ENCODE data around the gene ARFGEF3. TPM values are rescaled to one million over a fixed set of nuclear protein-coding genes. Genes with fewer than 3 reads are reported as not detected.

The ARFGEF3 gene
- total RNA-seq, 2 experiments from 2014 or later, result 0.72 TPM

DNA sequence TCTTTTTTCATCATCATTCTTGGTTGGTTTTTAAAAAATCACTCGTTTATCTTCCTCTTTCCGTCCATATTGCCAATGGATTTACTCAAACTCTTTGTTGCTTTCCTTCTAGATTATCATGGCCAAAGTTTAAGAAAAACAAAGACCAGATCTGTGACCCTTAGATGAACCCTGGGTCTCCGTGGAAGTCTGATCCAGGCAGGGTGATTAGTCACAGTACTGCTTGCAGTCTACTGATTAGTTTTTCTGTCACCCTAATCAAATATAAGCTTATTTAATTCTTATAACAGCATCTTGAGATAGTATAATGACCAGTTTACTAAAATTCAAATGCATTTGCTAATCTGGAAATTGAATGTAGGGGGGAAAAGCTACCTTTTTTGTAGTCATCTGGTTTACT is 210.0 kb downstream of the ARFGEF3 start:
- Mint-ChIP-seq H3K36me3 (ENCODE audit: low read depth) (no peaks in the 10 kb centered on the region), H3K9me3 (peaks cover 3% of the 10 kb centered on the region), H3K27me3 (ENCODE audit: low read depth) (peaks cover 5% of the 10 kb centered on the region), H3K27ac (no peak overlapping the region), H3K4me3 (no peak overlapping the region), H3K4me1 (ENCODE audit: low read depth) (peaks cover 2% of the 10 kb centered on the region)
- CTCF ChIA-PET, result no interaction called here
- no peak for DNase-seq
- intact Hi-C loops (cut with micrococcal nuclease), result loop anchor here (1.0 kb wide), 1 partner anchor 33 kb away; the partner anchor contains the start of gene HEBP2

DNA sequence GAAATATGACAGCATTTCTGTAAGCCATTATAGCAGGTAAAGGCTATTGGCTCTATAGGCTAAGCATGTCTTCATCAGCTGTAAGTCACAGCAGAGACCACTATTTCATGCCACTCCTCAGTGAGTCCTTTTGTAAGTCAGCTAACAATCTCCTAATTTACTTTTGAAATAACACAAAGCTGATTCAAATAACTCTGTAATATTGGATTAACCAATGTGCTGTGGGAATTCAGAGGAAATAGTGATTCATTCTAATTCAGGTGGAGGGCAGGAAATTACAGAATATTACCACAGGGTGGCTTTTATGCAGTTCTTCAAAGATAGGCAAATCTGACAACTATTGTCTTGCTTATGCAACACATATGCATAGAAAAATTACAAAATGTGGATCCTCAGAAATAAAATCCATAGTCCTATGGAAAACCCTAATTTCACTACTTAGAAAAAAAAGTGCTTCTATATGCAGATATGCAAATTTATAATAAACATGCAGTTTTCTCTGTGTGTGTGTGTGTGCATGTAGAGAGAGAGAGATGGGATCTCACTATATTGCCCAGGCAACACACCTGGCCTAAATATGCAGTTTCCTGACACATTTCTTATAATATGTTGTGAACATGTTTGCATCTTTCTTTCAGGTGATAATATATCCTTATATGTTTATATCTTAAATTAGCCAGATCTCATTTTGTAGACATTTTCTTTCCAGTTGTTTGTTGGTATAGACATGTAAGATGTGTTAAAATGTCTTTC is 211.1 kb downstream of the ARFGEF3 start:
- Mint-ChIP-seq H3K4me1 (ENCODE audit: low read depth) (peaks cover 2% of the 10 kb centered on the region), H3K4me3 (no peak overlapping the region), H3K27ac (no peak overlapping the region), H3K9me3 (no peaks in the 10 kb centered on the region), H3K36me3 (ENCODE audit: low read depth) (no peaks in the 10 kb centered on the region), H3K27me3 (ENCODE audit: low read depth) (no peaks in the 10 kb centered on the region)
- DNase-seq, result no peak
- CTCF ChIA-PET, result interaction anchor here (0.7 to 0.8 kb wide), 2 partner anchors 12 to 154 kb away, joined by 4 to 5 read pairs; no protein-coding TSS in a partner anchor
- intact Hi-C loops (cut with micrococcal nuclease), result loop anchor here (1.0 kb wide), 1 partner anchor 31 kb away; the partner anchor contains the start of gene HEBP2

DNA sequence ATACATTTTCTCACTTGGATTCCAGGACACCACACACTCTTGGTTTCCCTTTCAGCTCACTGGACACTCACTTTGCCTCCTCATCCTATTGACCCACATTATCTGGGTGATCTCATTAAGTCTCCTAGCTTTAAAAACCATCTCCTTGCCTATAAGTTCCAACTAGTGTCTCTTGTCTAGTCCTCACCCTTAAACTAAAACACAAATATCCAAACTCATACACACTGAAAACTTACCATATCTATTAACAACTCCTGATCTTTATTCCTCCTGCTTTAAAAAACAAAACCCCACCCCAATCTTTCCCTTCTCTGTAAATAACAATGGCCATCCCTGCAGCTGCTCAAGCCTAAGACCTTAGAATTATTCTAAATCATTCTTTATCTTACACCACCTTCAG is 212.5 kb downstream of the ARFGEF3 start:
- intact Hi-C loops (cut with micrococcal nuclease), result no loop called here
- CTCF ChIA-PET, result interaction anchor here (0.7 kb wide), 1 partner anchor 28 kb away, joined by 5 read pairs; no protein-coding TSS in a partner anchor

DNA sequence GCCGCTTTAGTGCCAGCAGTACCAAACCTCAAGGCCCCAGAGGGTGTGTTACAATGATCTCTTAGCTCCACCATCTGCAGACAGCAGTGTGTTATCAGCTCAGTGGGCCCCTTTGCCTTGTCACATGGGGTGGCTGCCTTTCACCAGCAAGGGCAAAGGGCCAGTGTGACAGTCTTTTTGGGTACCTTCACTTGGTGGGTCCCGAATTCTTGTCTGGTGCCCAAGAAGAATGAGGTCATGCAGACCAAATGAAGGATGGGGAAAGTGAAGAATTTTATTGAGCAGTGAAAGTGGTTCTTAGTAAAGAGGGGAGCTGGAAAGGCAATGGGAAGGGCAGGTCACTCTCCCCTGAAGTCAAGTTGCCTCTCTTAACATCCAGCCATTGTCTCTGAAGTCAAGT is 213.1 kb downstream of the ARFGEF3 start:
- H3K9me3 Mint-ChIP-seq, result no peaks in the 10 kb centered on the region
- no peaks in the 10 kb centered on the region for H3K36me3 Mint-ChIP-seq (ENCODE audit: low read depth)
- no peaks in the 10 kb centered on the region for H3K27me3 Mint-ChIP-seq (ENCODE audit: low read depth)
- H3K4me3 Mint-ChIP-seq, result no peak overlapping the region
- H3K27ac Mint-ChIP-seq, result no peak overlapping the region
- no peak for DNase-seq
- peaks cover 2% of the 10 kb centered on the region for H3K4me1 Mint-ChIP-seq (ENCODE audit: low read depth)
- CTCF ChIA-PET, result no interaction called here
- intact Hi-C loops (cut with micrococcal nuclease), result no loop called here

More for the DNA sequence above, 212.5 kb downstream of the ARFGEF3 start:
- Mint-ChIP-seq H3K27me3 (ENCODE audit: low read depth) (no peaks in the 10 kb centered on the region), H3K9me3 (no peaks in the 10 kb centered on the region), H3K4me1 (ENCODE audit: low read depth) (peaks cover 2% of the 10 kb centered on the region), H3K36me3 (ENCODE audit: low read depth) (no peaks in the 10 kb centered on the region), H3K4me3 (no peak overlapping the region), H3K27ac (no peak overlapping the region)
- no peak for DNase-seq

DNA sequence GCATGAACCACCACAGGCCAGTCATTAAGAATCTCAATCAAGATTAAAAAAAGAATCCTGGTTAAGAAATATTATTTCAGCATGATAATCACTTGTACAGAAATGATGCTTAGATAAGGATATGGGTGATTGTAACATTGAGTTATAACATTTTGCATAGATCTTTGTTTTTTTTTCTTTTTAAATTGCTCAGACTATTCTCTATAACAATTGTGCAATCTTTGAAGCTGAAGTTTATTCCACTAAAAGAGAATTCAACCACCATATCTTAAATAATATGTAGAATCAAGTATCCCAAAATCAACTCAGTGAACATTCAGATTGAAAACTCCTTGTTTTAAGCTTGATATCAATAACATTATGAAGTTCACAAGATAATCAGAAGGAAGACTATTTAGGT is 215.3 kb downstream of the ARFGEF3 start:
- Mint-ChIP-seq H3K9me3 (no peaks in the 10 kb centered on the region), H3K27me3 (ENCODE audit: low read depth) (no peaks in the 10 kb centered on the region), H3K4me3 (no peak overlapping the region), H3K27ac (no peak overlapping the region), H3K36me3 (ENCODE audit: low read depth) (no peaks in the 10 kb centered on the region), H3K4me1 (ENCODE audit: low read depth) (peaks cover 2% of the 10 kb centered on the region)
- intact Hi-C loops (cut with micrococcal nuclease), result no loop called here
- DNase-seq, result no peak
- CTCF ChIA-PET, result interaction anchor here (0.7 kb wide), 1 partner anchor 238 kb away, joined by 4 read pairs; no protein-coding TSS in a partner anchor

DNA sequence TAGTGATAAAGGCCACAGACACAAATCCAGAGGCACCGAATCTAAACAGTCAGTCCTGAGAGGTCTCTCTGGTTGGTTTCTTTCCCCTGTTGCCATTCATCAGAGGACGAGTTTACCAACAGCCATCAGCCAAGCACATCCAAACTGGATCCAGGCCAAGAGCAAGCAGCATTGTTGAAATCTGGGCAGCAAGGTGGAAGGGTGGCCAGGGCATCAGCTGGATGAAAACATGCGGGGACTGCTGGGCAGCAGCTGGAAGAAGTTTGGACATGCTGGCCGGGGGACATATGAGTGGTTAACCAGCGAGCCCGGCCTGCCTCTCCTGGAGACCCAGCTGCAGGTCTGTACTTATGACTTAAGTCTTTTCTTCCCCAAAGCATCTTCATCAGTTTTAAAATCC is 216.1 kb downstream of the ARFGEF3 start, which contains the start of gene SMIM28:
SMIM28 (plus strand) TSS at position 62 of the 400 bp plus-strand sequence; CDS start at position 230, 168 bp downstream.
- DNase-seq, result no peak
- no peaks in the 10 kb centered on the region for H3K27me3 Mint-ChIP-seq (ENCODE audit: low read depth)
- H3K9me3 Mint-ChIP-seq, result no peaks in the 10 kb centered on the region
- intact Hi-C loops (cut with micrococcal nuclease), result no loop called here
- no peak within 1 kb of the TSS for H3K27ac Mint-ChIP-seq
- H3K4me1 Mint-ChIP-seq (ENCODE audit: low read depth), result no peaks in the 10 kb centered on the region
- CTCF ChIA-PET, result no interaction called here
- H3K4me3 Mint-ChIP-seq, result no peak within 1 kb of the TSS
- H3K36me3 Mint-ChIP-seq (ENCODE audit: low read depth), result no peaks in the 10 kb centered on the region

DNA sequence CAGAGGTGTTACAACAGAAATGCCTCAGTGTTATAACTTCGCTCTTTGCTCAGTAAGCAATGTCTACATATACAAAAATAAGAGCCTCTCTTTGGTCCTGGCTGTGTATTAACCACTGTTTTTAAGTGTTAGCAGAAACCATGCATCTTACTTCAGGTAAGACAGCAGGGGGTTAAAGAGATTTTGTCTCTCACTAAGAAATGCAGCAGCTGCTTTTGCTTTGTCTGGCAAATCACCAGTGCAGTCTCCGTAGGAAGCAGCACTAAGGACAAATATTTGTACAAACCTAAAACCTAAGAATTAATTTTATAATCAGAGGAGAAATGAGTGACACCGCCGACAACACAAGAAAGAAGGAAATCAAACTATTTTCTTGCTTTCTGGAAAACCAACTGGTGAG is 216.7 kb downstream of the ARFGEF3 start:
- Mint-ChIP-seq H3K4me3 (no peak overlapping the region), H3K27me3 (ENCODE audit: low read depth) (no peaks in the 10 kb centered on the region), H3K27ac (no peak overlapping the region), H3K36me3 (ENCODE audit: low read depth) (no peaks in the 10 kb centered on the region), H3K4me1 (ENCODE audit: low read depth) (no peaks in the 10 kb centered on the region), H3K9me3 (no peaks in the 10 kb centered on the region)
- CTCF ChIA-PET, result no interaction called here
- no peak for DNase-seq
- intact Hi-C loops (cut with micrococcal nuclease), result no loop called here

DNA sequence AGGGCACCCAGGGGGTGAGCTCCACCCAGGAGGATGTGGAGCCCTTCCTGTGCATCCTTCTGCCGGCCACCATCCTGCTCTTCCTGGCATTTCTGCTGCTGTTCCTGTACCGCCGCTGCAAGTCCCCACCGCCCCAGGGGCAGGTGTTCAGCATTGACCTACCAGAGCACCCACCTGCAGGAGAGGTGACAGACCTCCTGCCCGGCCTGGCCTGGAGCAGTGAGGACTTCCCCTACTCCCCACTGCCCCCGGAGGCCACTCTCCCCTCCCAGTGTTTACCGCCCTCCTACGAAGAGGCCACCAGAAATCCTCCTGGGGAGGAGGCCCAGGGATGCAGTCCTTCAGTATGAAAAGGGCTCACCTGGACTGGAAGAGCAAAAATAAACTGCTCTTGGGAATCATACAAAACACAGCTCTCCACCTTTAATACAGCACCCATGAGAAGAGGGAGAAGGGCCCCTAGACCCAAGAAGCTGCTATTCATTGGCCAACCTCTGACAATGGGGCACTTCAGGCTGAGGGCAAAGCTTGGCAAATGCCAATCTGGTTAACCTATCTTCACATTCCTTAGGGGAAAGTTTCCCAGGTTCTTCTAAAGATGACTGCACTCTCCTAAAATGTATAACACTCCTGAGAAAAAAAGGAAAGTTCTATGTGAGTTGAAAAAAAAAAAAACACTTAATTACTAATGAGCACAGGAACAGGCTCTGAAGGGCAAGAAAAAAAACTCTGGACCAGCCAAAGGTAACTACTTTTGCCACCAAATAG is 220.9 kb downstream of the ARFGEF3 start:
- DNase-seq, result no peak
- Mint-ChIP-seq H3K4me3 (no peak overlapping the region), H3K4me1 (ENCODE audit: low read depth) (no peaks in the 10 kb centered on the region), H3K9me3 (no peaks in the 10 kb centered on the region), H3K36me3 (ENCODE audit: low read depth) (no peaks in the 10 kb centered on the region), H3K27me3 (ENCODE audit: low read depth) (no peaks in the 10 kb centered on the region), H3K27ac (no peak overlapping the region)
- CTCF ChIA-PET, result interaction anchor here (1.1 kb wide), 1 partner anchor 267 kb away, joined by 4 read pairs; no protein-coding TSS in a partner anchor
- intact Hi-C loops (cut with micrococcal nuclease), result no loop called here

DNA sequence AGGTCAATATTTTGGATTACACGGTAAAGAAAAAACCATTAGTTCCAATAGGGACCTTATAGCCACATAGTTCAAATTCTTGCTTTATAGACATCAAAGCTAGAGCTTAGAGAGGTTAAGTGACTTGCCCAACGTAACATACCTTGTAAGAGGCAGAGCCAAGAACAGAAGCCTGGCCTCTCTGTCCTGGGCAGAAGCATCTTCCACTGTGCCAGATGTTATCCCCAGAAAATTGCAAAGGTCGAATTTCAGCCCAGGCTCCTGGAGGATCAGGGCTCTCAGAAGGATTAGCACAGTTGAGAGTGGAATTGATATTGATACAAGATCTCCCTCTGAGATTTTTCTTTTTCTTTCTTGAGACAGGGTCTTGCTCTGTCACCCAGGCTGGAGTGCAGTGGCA is 222.0 kb downstream of the ARFGEF3 start:
- DNase-seq, result no peak
- no peak overlapping the region for H3K4me3 Mint-ChIP-seq
- no peaks in the 10 kb centered on the region for H3K9me3 Mint-ChIP-seq
- H3K27ac Mint-ChIP-seq, result no peak overlapping the region
- no peaks in the 10 kb centered on the region for H3K36me3 Mint-ChIP-seq (ENCODE audit: low read depth)
- no peaks in the 10 kb centered on the region for H3K4me1 Mint-ChIP-seq (ENCODE audit: low read depth)
- intact Hi-C loops (cut with micrococcal nuclease), result no loop called here
- CTCF ChIA-PET, result interaction anchor here (1.1 kb wide), 1 partner anchor 268 kb away, joined by 4 read pairs; no protein-coding TSS in a partner anchor
- H3K27me3 Mint-ChIP-seq (ENCODE audit: low read depth), result no peaks in the 10 kb centered on the region

DNA sequence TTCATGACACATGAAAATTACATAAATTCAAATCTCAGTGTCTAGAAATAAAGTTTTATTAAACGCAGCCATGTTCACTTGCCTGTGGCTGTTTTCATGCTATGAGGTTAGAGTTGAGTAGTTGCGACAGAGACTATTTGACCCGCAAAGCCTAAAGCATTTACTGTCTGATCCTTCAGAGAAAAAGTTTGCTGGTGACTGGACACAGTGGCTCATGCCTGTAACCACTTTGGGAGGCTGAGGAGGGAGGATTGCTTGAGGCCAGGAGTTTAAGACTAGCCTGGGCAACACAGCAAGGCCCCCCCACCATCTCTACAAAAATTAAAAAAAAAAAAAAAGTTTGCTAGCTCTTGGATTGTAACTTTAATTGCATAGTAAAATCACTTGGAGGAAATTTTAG is 225.2 kb downstream of the ARFGEF3 start:
- intact Hi-C loops (cut with micrococcal nuclease), result no loop called here
- Mint-ChIP-seq H3K36me3 (ENCODE audit: low read depth) (no peaks in the 10 kb centered on the region), H3K4me3 (no peak overlapping the region), H3K4me1 (ENCODE audit: low read depth) (no peaks in the 10 kb centered on the region), H3K27ac (no peak overlapping the region), H3K27me3 (ENCODE audit: low read depth) (no peaks in the 10 kb centered on the region), H3K9me3 (no peaks in the 10 kb centered on the region)
- no peak for DNase-seq
- CTCF ChIA-PET, result no interaction called here

DNA sequence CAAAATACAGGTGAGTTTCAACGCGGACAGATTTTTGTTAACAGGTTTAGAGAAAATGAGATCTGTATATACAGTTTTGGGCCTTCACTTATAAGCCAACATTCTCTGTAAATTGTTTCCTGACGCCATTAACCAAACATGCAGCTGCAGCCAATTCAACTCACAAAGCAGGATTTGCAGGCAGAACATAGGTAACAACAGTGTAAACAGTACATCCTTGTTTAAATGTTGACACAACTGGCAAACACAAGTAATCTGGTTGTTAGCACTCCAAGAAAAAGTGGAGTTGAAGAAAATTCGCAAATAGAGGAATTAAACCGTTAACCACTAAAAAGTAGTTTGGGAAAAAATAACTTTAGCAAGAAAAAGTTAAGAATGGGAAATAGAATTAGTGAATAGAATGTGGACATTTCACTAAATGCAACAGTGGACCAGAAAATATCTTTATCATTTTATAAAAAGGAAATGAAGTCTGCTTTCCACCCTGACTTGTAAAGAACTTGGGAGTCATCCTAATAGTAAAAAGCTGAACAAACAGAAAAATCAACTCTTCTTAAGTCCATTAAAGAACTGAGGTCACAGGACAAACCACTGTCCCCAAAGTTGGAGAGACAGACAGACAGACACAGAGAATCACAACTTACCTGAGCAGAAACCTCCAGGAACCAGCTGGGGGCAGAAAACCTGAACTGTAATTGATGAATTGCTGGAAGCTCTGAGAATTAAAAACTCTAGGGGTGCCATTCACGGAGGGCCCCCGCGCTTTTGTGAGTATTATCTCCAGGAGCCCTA is 226.0 kb downstream of the ARFGEF3 start:
- H3K27ac Mint-ChIP-seq, result no peak overlapping the region
- intact Hi-C loops (cut with micrococcal nuclease), result no loop called here
- no peaks in the 10 kb centered on the region for H3K4me1 Mint-ChIP-seq (ENCODE audit: low read depth)
- no peak for DNase-seq
- no peak overlapping the region for H3K4me3 Mint-ChIP-seq
- H3K9me3 Mint-ChIP-seq, result no peaks in the 10 kb centered on the region
- CTCF ChIA-PET, result no interaction called here
- H3K36me3 Mint-ChIP-seq (ENCODE audit: low read depth), result no peaks in the 10 kb centered on the region
- H3K27me3 Mint-ChIP-seq (ENCODE audit: low read depth), result no peaks in the 10 kb centered on the region

DNA sequence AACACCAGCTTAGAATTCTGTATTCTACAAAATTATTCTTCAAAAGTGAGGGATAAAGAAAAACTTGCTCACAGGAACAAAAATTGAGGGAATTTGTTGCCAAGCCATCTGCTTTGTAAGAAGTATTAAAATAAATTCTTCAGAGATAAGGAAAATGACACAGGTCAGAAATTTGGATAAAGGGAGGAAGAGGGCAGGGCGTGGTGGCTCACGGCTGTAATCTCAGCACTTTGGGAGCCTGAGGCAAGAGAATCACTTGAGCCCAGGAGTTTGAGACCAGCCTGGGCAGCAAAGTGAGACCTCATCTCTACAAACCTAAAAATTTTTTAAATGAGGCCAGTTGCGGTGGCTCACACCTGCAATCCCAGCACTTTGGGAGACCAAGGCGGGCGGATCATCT is 227.8 kb downstream of the ARFGEF3 start:
- no peaks in the 10 kb centered on the region for H3K36me3 Mint-ChIP-seq (ENCODE audit: low read depth)
- DNase-seq, result no peak
- H3K27ac Mint-ChIP-seq, result no peak overlapping the region
- intact Hi-C loops (cut with micrococcal nuclease), result no loop called here
- no peaks in the 10 kb centered on the region for H3K4me1 Mint-ChIP-seq (ENCODE audit: low read depth)
- no peak overlapping the region for H3K4me3 Mint-ChIP-seq
- CTCF ChIA-PET, result no interaction called here
- H3K27me3 Mint-ChIP-seq (ENCODE audit: low read depth), result no peaks in the 10 kb centered on the region
- no peaks in the 10 kb centered on the region for H3K9me3 Mint-ChIP-seq
